Liver (tissue), 9 donors: Measurements from ENCODE around the gene MAPRE3. TPM values are rescaled to one million over a fixed set of nuclear protein-coding genes. Genes with fewer than 3 reads are reported as not detected.

ENCODE experiments used
- DNase-seq: peaks from one replicate; pipeline ENCODE4 v3.0.0-alpha.2; 2017; ENCODE audit warnings: low spot score
- H3K27ac ChIP-seq, 2 donors: one replicate each; pipeline ENCODE4 v1.7.0; 2013; ENCODE audit warnings: inconsistent platforms in 2 of 2, low read length in 2 of 2, control low read depth in 1 of 2, low read depth in 1 of 2, mild to moderate bottlenecking in 1 of 2
- H3K27me3 ChIP-seq, 4 donors: one replicate each; pipeline versions ENCODE4 v1.6.1 to v1.7.0; 2013; ENCODE audit warnings: low read length in 3 of 4, inconsistent platforms in 1 of 4, mild to moderate bottlenecking in 1 of 4, moderate library complexity in 1 of 4; ENCODE audit not compliant: control insufficient read depth in 4 of 4, insufficient read depth in 4 of 4
- H3K36me3 ChIP-seq, 4 donors: one replicate each; pipeline versions ENCODE4 v1.6.1 to v1.7.0; 2013; ENCODE audit warnings: low read length in 3 of 4, mild to moderate bottlenecking in 3 of 4, low read depth in 1 of 4, moderate library complexity in 1 of 4; ENCODE audit not compliant: control insufficient read depth in 4 of 4, insufficient read depth in 3 of 4
- H3K4me1 ChIP-seq, 4 donors: one replicate each; pipeline versions ENCODE4 v1.6.1 to v1.7.0; 2013; ENCODE audit warnings: low read length in 3 of 4, mild to moderate bottlenecking in 3 of 4, moderate library complexity in 1 of 4; ENCODE audit not compliant: control insufficient read depth in 4 of 4, insufficient read depth in 4 of 4
- H3K4me3 ChIP-seq, 3 donors: one replicate each; pipeline versions ENCODE4 v1.6.1 to v1.7.0; 2013; ENCODE audit warnings: low read length in 3 of 3, control low read depth in 1 of 3, low read depth in 1 of 3, mild to moderate bottlenecking in 1 of 3
- H3K9ac ChIP-seq, 2 donors: one replicate each; pipeline ENCODE4 v1.7.0; 2013; ENCODE audit warnings: low read length in 2 of 2, mild to moderate bottlenecking in 2 of 2, moderate library complexity in 2 of 2, control low read depth in 1 of 2, low read depth in 1 of 2
- H3K9me3 ChIP-seq, 4 donors: one replicate each; pipeline versions ENCODE4 v1.6.1 to v1.7.0; 2013; ENCODE audit warnings: low read length in 3 of 4; ENCODE audit not compliant: control insufficient read depth in 4 of 4
- ATF3 ChIP-seq: IDR thresholded peaks from 2 replicates; pipeline ENCODE4 v1.6.1; 2016; ENCODE audit warnings: antibody characterized with exemption
- CTCF ChIP-seq: fragments of 150-350 bp; IDR thresholded peaks from 2 replicates; pipeline ENCODE4 v1.5.1; 2017; ENCODE audit warnings: improper control_type of control experiment, low read depth, low read length; ENCODE audit not compliant: missing input control
- EGR1 ChIP-seq, 2 donors: IDR thresholded peaks; 2 replicates each; pipeline ENCODE4 v1.6.1; 2016 to 2018; ENCODE audit warnings: antibody characterized with exemption in 2 of 2, low read depth in 2 of 2
- FOXA1 ChIP-seq: IDR thresholded peaks from 2 replicates; pipeline ENCODE4 v1.6.1; 2016; ENCODE audit warnings: antibody characterized with exemption
- FOXA2 ChIP-seq: IDR thresholded peaks from 2 replicates; pipeline ENCODE4 v1.6.1; 2016; ENCODE audit warnings: antibody characterized with exemption
- GABPA ChIP-seq, 2 donors: IDR thresholded peaks in 1 of 2; conservative IDR thresholded peaks in 1 of 2; 2 replicates each; pipeline ENCODE4 v1.6.1; 2016; ENCODE audit warnings: antibody characterized with exemption in 2 of 2, mild to moderate bottlenecking in 1 of 2, moderate library complexity in 1 of 2
- JUND ChIP-seq, 2 donors: IDR thresholded peaks; 2 replicates each; pipeline ENCODE4 v1.6.1; 2016; ENCODE audit warnings: antibody characterized with exemption in 2 of 2
- MAX ChIP-seq: IDR thresholded peaks from 2 replicates; pipeline ENCODE4 v1.6.1; 2016; ENCODE audit warnings: antibody characterized with exemption
- NR2F2 ChIP-seq: IDR thresholded peaks from 2 replicates; pipeline ENCODE4 v1.6.1; 2016; ENCODE audit warnings: antibody characterized with exemption
- RAD21 ChIP-seq, 2 donors: IDR thresholded peaks; 2 replicates each; pipeline ENCODE4 v1.6.1; 2016; ENCODE audit warnings: antibody characterized with exemption in 2 of 2, mild to moderate bottlenecking in 2 of 2
- REST ChIP-seq: IDR thresholded peaks from 2 replicates; pipeline ENCODE4 v1.6.1; 2016; ENCODE audit warnings: antibody characterized with exemption, mild to moderate bottlenecking
- RXRA ChIP-seq, 2 donors: IDR thresholded peaks; 2 replicates each; pipeline ENCODE4 v1.6.1; 2017 to 2018; ENCODE audit warnings: antibody characterized with exemption in 2 of 2, mild to moderate bottlenecking in 1 of 2
- SP1 ChIP-seq: IDR thresholded peaks from 2 replicates; pipeline ENCODE4 v1.6.1; 2018; ENCODE audit warnings: antibody characterized with exemption, mild to moderate bottlenecking
- TAF1 ChIP-seq: conservative IDR thresholded peaks from 2 replicates; pipeline ENCODE4 v1.6.1; 2016; ENCODE audit warnings: antibody characterized with exemption, mild to moderate bottlenecking
- YY1 ChIP-seq: IDR thresholded peaks from 2 replicates; pipeline ENCODE4 v1.6.1; 2016; ENCODE audit warnings: antibody characterized with exemption, mild to moderate bottlenecking
- ZBTB33 ChIP-seq: IDR thresholded peaks from 2 replicates; pipeline ENCODE4 v1.6.1; 2016; ENCODE audit warnings: antibody characterized with exemption
- WGBS: extraction: QIAGEN DNeasy Blood & Tissue Kit; methylation state at CpG from one replicate; pipeline ENCODE4 v1.1.7; 2013; 5-methylcytosine and 5-hydroxymethylcytosine counted together
- polyA plus RNA-seq, 2 donors: library from polyadenylated mRNA; stranded (reverse) in 1 of 2; unstranded in 1 of 2; fragments of 200-250 nt in 1 of 2; fragments of >200 nt in 1 of 2; fragmentation: Nextera tagmentation in 1 of 2; extraction: Ambion mirVana in 1 of 2; gene quantifications; one replicate each; pipeline versions ENCODE4 v1.2.1 to v1.2.3, GENCODE V29; 2013 to 2015
- total RNA-seq, 2 donors: library from RNA; depleted of rRNA; stranded (reverse); fragments of >200 nt; gene quantifications; one replicate each; pipeline ENCODE4 v1.2.3, GENCODE V29; 2014
- donor health status: healthy.
- donor health status: healthy.
- donor health status: healthy.
- donor health status: healthy.
- donor health status: healthy.

The MAPRE3 gene
- total and polyA plus RNA-seq, 4 donors, result 1.0 to 15.8 (median 9.8) TPM

GRCh38 chr2:26989156-26989555, 18.7 kb downstream of the MAPRE3 start:
- no peak for DNase-seq
- TF ChIP-seq RAD21 (IDR thresholded peaks at IDR 0.05), result no peak
- TF ChIP-seq EGR1 (IDR thresholded peaks at IDR 0.05; ENCODE audit: low read depth in 2 of 2), result no peak
- no peak for TF ChIP-seq NR2F2
- TF ChIP-seq GABPA (IDR thresholded peaks at IDR 0.05 in 1 of 2, conservative IDR thresholded peaks at IDR 0.05 in 1 of 2), result no peak
- no peak for TF ChIP-seq FOXA2
- TF ChIP-seq ATF3, result no peak
- no peak for TF ChIP-seq JUND (IDR thresholded peaks at IDR 0.05)
- TF ChIP-seq CTCF, result no peak
- TF ChIP-seq MAX, result no peak
- no peak for TF ChIP-seq ZBTB33
- TF ChIP-seq RXRA (IDR thresholded peaks at IDR 0.05), result no peak
- TF ChIP-seq REST, result no peak
- TF ChIP-seq SP1, result no peak
- no peak for TF ChIP-seq TAF1
- no peak for TF ChIP-seq FOXA1
- TF ChIP-seq YY1, result no peak
- Histone ChIP-seq H3K27me3 (no peaks in the 10 kb centered on the region), H3K9ac (no peak overlapping the region), H3K36me3 (no peaks in the 10 kb centered on the region), H3K4me3 (no peak overlapping the region), H3K4me1 (peaks cover 11 to 39% (median 26%) of the 10 kb centered on the region in 4 donors), H3K27ac (no peak overlapping the region), H3K9me3 (no peaks in the 10 kb centered on the region)
- 92% methylated on average over 8 of the region's 8 CpGs for WGBS

GRCh38 chr2:26991717-26992116, 21.3 kb downstream of the MAPRE3 start:
- peaks cover 8 to 25% (median 17%) of the 10 kb centered on the region in 4 donors for H3K4me1 ChIP-seq
- no peaks in the 10 kb centered on the region for H3K9me3 ChIP-seq
- WGBS, result 23% methylated on average over 5 of the region's 5 CpGs
- DNase-seq, result no peak
- no peaks in the 10 kb centered on the region for H3K27me3 ChIP-seq
- H3K4me3 ChIP-seq, result no peak overlapping the region
- H3K9ac ChIP-seq, result no peak overlapping the region
- no peaks in the 10 kb centered on the region for H3K36me3 ChIP-seq
- no peak overlapping the region for H3K27ac ChIP-seq
- TF ChIP-seq ZBTB33 (peak; percentile 72), CTCF (no peak), REST (peak; percentile 70), YY1 (peak; percentile 49), SP1 (peak; percentile 86), JUND (IDR thresholded peaks at IDR 0.05) (peak; percentile 40 to 87)
